DMS79 treated with DMSO at 0.1 percent for 48 hours (cell line): ENCODE results near the gene LONRF3.

Experiments
- DNase-seq: peaks from one replicate; lab custom pipeline; 2025; lab: John Stamatoyannopoulos, UW

The LONRF3 gene

GRCh38 chrX:118974088-118974907 lies at the start of gene LONRF3:
Gene LONRF3, plus strand, starts transcription at chrX:118974618. Its CDS starts 163 bp downstream, at chrX:118974781.
- no peak for DNase-seq

GRCh38 chrX:118928151-118928550 lies 46.3 kb upstream of the LONRF3 start:
- no peak for DNase-seq

DNA sequence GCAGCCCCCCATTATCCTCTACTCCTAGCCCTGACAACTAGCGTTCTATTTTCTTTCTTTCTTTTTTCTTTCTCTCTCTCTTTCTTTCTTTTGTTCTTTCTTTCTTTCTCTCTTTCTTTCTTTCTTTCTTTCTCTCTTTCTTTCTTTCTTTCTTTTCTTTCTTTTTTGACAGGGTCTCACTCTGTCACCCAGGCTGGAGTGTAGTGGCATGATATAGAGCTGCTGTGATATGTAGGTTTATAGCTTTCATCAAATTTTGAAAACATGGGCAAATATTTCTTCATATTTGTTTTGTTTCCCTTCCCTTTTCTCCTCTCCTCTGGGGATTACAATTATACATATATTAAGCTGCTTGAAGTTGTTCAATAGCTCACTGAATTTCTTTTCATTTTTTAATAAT lies 39.1 kb upstream of the LONRF3 start:
- DNase-seq = no peak

DNA sequence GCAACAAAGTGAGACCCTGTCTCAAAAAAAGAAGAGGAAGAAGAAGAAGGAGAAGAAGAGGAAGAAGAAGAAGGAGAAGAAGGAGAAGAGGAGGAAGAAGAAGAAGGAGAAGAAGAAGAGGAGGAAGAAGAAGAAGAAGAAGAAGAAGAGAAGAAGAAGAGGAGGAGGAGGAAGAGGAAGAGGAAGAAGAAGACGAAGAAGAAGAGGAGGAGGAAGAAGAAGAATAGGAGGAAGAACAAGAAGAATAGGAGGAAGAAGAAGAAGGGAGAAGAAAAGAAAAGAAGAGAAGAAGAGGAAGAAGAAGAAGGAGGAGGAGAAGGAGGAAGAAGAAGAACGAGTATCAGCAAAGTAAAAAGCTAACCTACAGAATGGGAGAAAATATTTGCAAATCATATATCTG lies 33.3 kb upstream of the LONRF3 start:
- no peak for DNase-seq

- no peak for DNase-seq
Observed at GRCh38 chrX:118943102-118943501, 31.3 kb upstream of the LONRF3 start.

DNA sequence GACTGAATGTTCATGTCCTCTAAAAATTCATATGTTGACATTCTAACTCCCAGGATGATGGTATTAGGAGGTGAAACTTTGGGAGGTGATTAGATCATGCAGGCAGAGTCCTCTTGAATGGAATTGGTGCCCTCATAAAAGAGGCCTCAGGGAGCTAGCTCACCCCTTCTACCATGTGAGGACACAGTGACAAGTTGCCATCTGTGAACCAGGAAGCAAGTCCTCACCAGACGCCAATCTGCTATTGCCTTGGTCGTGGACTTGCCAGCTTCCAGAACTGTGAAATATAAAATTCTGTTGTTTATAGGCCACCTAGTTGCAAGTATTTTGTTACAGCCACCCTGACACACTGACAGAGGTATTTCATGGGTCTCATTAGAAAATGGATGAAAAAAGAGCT lies 28.5 kb upstream of the LONRF3 start:
- DNase-seq = no peak

GRCh38 chrX:118948270-118948669 lies 26.1 kb upstream of the LONRF3 start:
- DNase-seq = no peak

DNA sequence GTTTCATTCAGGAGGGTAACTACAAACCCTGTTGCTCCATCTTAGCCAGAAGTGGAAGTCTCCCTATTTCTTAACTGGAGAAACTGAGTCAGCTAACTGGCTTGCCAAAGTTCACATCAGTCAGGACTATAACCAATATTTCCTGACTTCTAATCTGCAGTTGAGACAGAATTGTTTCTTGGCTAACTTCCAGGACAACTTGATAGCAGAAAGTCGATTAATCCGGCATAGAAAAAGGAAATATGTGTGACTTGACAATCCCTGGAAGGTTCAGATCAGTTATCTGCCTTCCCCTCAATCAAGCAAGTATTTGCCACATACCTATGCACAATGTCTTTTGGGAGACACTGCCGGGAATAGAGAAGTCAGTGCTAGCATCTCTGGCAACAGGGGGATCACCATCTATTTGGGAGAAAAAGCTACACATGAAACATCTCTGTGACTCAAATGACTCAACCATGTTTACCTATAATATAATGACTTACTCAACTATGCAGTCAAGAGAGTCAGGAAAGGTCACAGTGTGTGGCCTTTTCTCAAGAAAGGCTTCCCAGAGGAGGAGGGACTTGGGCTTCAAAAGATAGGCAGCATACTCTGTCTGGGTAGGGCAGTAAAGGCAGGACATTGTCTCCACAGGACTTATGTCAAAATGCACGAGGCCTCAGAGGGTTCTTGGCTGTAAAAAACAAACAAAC lies 12.4 kb upstream of the LONRF3 start:
- no peak for DNase-seq

GRCh38 chrX:118963159-118963558 lies 11.3 kb upstream of the LONRF3 start:
- DNase-seq = no peak

DNA sequence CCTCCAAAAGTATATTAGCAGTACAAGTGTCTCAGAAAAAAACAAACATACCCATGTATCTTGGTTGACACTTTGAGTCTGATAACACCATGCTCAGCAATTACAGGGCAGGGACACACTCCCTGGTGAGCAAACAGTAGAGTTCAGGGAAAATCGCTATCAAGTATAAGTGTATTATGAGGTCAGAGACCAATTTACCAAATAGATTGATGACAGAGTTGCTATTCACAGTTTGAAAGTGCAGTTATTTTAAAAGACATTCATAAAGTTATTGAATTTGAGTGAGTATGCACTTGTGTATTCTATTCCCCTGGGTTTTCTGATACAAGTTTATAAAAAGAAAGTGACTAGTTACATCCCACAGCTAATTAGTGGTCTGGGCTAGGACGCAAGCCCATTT lies 10.2 kb upstream of the LONRF3 start:
- DNase-seq = no peak

GRCh38 chrX:118965395-118965794 lies 9.0 kb upstream of the LONRF3 start:
- DNase-seq = no peak

DNA sequence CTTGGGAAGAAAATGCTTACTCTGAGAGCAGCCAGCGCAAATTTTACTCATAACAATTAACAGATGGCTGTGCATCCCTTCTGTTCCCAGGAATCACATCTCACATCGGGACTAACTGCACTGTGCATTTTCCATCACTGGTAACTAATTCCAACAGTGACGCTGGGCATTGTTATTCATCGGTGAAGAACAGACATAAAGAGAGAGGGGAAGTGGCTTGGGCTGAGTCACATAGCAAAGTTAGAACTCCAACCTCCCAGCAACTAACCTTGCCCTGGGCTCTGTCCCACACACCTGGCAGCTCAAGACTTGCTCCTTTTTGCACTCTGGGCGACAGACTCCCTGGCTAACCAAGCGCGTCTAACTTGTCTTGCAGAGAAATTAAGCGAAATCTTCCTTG lies 6.4 kb upstream of the LONRF3 start:
- DNase-seq = no peak

- DNase-seq = no peak
Observed at GRCh38 chrX:118971552-118971951, 2.9 kb upstream of the LONRF3 start.

DNA sequence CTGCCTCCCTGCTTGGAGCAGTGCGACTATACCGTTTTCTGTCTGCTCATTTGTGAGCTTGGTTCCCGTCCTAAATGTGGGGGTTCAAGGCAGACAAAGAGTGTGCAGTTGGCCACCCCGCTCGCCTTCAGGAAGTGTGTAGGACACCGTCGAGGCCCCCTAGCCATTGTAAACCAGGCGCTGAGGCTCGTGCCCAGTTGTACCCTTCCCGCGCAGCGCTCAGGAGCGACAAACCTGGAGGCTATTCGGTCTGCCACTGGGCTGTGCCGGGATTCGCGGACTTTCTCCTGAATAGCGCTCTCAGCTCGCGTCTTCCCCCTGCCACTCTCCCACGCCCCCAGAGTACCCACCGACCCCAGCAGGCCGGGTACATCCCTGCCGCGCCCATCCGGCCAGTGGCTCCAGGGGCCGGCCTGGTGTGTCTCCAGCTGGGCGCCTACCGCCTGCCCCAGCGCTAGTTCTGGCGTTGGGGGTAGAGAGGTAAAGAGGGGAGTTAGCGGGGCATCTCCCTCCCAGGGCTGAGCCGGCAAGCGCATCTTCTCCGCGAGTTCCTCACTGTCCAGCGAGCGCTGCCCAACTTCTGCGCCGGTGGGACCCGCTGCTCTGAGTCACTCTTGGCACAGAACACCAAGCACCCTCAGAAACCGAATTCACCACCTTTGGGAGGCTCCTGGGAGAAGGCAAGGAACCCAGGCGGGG lies 880 bp upstream of the LONRF3 start:
- DNase-seq = no peak

DNA sequence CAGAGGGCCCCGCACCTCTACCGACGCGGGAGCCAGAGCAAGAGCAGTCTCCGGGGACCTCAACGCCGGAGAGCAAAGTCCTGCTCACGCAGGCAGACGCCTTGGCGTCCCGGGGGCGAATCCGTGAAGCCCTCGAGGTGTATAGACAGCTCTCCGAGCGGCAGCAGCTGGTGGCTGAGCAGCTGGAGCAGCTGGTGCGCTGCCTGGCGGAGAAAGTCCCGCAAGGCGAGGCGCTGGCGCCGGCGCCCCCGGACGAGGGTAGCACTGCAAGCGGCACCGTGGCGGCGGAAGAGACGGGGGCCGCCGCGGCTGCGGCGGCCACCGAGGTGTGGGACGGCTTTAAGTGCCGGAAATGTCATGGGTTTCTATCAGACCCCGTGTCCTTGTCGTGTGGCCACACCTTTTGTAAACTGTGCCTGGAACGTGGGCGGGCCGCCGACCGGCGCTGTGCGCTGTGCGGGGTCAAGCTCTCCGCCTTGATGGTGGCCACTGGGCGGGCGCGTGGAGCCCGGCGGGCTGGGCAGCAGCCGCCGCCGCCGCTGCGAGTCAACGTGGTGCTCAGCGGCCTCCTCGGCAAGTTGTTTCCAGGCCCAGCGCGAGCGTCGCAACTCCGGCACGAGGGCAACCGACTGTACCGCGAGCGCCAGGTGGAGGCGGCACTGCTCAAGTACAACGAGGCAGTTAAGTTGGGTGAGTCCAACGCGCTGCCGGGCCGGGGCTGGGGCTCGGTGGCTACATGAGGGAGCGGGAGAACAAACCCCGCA lies 672 bp downstream of the LONRF3 start:
- peak; percentile 3 for DNase-seq

DNA sequence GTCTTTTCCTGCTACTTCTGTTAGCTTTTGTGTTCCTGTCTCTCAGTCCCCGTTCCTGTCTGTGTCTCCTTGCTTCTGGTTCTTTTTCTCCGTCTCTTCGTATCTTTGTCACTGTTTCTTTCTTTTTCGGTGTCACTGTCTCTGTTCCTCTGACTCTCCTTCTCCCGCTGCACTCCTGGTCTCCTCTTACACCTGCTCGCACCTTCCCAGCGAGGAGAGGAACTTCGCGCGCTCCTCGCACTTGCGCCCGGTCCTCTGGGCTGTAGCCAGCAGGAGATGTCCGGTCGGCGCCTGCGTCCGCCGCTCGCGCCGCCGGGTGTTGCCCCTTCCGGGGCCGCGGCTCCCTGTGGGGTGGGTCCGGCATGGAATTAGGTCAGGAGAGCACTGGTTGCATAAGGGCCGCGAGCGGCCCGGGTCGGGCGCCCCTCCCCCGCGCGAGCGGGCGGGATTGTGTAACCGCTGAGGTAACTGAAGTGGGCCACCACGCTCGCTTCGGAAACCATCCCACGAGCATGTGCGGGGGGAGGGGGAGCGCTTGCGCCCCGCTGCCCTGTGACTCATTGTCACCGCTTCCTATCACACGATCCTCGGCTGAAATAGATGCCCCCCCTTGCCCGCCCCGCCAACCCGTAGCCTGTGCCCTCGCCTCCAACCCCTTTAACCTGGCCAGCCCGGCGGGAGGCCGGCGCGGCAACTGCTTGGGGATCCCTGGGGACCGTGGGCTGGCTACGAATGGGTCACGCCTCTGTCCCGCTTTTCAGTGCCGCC lies 1.6 kb downstream of the LONRF3 start:
- DNase-seq = no peak

DNA sequence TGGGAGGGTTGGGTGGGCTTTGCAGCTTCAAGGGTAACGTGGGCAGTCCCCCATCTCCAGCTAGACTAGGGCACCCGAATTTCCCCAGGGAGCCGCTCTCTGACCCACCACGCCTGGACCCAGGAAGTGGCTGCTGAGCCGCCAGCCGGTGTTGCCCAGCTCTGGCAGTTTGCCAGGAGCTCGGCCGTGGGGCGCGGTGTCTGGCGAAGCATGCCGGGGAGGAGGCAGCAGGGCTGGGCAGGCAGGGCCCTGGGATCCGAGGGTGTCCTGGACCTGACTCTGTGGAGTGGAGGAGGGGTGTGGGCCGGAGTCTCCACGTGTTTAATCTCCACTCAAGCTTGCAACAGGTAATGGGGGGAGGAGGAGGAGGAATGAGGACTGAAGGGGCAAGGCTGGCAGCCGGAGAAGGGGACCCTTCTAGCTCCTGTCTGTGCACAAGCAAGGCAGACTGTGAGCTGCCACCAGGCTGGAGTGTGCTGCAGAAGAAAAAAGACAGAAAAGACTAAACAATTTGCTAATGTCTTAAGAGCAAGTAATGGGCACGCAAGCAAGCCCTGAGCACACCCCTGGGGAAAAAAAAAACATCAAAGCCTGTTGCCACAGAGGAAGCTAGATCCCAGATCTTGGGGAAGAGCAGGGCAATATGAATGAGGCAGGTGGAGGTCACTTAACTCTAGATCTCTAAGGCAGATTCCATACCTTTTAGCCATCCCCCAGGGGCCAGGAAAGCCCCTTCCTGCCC lies 2.4 kb downstream of the LONRF3 start:
- no peak for DNase-seq

DNA sequence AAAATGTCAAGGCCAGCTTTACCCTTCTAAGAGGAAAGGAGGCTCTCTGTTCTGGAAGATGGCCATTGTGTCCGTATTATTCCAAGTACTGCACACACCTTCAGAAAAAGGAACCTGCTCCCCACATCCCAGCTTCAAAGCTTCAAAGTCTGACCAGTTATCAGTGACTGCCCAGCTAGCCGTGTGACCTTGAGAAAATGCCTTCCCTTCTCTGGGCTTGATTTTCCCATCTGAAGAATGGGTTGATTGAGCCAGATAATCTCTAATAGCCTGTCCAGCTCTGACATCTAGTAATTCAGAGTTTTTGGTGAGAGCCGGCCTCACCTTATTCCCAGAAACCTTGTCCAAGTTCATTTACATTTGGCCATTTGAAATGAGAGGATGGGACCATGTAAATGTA lies 3.0 kb downstream of the LONRF3 start:
- no peak for DNase-seq

DNA sequence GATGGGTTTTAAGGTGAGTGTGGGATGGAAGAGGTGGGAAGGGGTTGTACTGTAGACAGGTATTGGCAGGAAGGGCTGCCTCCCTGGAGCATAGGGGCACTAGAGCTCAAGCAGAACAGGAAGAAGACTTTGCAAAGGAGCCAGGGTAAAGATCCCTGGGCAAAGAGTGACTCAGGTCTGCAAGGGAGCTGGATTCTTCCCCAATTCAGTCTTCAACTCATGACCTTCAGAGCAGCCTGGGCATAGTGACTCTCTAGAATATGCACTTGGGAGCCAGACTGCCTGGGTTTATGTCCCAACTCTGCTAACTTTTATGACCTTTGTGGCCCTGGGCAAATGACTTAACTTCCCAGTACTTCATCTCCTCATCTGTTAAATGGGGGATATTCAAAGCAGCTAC lies 4.0 kb downstream of the LONRF3 start:
- no peak for DNase-seq

DNA sequence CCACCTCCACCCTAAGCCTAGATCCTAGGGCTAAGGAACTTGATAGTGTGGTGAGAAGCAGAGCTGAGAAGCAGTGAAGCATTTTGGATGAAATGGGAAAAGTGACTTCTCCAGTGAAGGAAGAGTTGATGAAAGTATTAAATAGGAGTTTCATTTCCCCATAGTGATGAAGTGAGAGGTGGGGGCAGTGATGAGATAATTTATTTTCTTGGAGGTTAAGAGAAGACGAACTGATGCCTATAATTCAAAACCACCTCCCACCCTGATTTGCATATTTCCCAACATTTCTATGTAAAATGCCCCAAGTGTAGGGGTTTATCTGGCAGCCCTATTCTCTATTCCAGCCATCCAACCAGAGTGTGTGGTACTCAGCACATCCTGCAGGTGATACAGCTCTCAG lies 6.3 kb downstream of the LONRF3 start:
- DNase-seq = no peak

DNA sequence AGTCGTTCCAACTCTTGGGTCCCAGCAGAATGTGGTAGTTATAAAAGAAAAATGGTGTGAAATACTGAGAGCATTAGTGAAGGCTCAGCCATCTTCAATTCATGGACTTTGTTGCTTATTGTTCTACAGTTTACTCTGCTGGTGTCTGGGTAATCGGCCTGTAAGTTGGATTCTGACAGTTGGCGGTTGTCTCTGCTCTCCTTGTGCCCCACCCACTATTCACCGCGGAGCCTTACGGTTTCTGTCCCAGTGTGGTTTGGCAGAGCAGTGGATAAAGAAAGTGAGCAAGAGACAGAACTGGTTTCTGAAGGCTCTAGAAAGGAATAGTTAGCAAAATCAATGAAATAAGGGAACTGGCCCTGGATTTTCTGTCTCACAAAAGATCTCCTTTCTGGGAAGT lies 9.1 kb downstream of the LONRF3 start:
- DNase-seq = no peak
